ENCODE data around the gene TSKU.

GRCh38 chr11:76777876-76778275, 5.3 kb upstream of the TSKU start:
- TF ChIP-seq EZH2 (optimal IDR thresholded peaks at IDR 0.05; ENCODE audit: low read depth, low read length) (no peak), CTCF (IDR thresholded peaks at IDR 0.05; ENCODE audit: low read length) (no peak), EZH2phosphoT487 (IDR thresholded peaks at IDR 0.05; ENCODE audit: low read length) (no peak)

Data from MM.1S (cell line).